ENCODE data around the gene DUSP15. TPM values are rescaled to one million over a fixed set of nuclear protein-coding genes. Genes with fewer than 3 reads are reported as not detected.

DUSP15 gene
- total and polyA plus RNA-seq, 4 donors, result 0.35 to 0.61 (median 0.42) TPM; not detected in 1

- no peaks in the 10 kb centered on the region for H3K36me3 ChIP-seq (ENCODE audit: control insufficient read depth in 4 of 4, insufficient read depth in 3 of 4, low read depth in 1 of 4, low read length in 3 of 4)
- no peak for TF ChIP-seq RXRA (IDR thresholded peaks at IDR 0.05)
- TF ChIP-seq, protein P1, sequence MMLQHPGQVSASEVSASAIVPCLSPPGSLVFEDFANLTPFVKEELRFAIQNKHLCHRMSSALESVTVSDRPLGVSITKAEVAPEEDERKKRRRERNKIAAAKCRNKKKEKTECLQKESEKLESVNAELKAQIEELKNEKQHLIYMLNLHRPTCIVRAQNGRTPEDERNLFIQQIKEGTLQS (IDR thresholded peaks at IDR 0.05), result no peak
- no peak overlapping the region for H3K27ac ChIP-seq (ENCODE audit: low read depth in 1 of 2, low read length in 2 of 2)
- DNase-seq (ENCODE audit: low spot score), result no peak
- 66% methylated on average over 7 of the region's 7 CpGs for WGBS
- no peaks in the 10 kb centered on the region for H3K9me3 ChIP-seq (ENCODE audit: control insufficient read depth in 4 of 4, low read length in 3 of 4)
- H3K27me3 ChIP-seq (ENCODE audit: control insufficient read depth in 4 of 4, insufficient read depth in 4 of 4, low read length in 3 of 4), result peaks cover 0 to 7% (median 3%) of the 10 kb centered on the region in 4 donors
- H3K4me1 ChIP-seq (ENCODE audit: control insufficient read depth in 4 of 4, insufficient read depth in 4 of 4, low read length in 3 of 4), result no peaks in the 10 kb centered on the region
- no peak overlapping the region for H3K9ac ChIP-seq (ENCODE audit: low read depth in 1 of 2, low read length in 2 of 2)
- H3K4me3 ChIP-seq (ENCODE audit: low read depth in 1 of 3, low read length in 3 of 3), result no peak overlapping the region
These were observed 16.8 kb downstream of the DUSP15 start for GRCh38 chr20:31853481-31853880.

DNA sequence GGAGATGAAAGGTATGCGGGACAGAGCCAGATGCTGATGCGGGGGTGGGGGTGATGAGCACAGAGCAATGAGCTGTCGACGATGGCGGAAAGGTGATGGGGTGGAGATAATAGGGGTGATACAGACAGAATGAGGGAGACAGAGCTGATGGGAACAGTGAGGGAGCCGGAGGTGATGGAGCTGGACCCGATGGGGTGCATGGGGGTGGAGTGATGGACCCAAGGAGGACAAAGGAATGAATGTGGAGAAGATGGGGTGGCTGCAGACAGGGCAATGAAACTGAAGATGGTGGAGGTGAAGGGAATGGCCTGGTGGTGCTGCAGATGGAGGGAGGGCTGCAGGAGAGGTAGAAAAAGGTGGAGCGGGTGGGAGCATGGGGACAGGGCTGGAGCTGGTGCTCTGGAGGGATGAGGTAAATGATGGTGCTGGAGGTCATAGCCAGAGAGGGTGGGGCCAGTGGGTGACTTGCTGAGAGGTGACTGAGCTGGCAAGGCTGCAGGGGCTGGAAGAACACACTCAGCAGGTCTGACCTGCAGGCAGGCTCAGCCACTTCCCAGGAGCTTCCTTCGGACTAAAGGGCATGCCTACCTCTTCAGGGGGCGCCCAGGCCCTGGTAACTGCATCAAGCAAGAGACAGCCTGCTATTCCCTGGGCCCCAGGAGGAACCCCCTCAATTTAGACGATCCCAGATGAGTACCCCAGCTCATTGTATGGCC lies 18.9 kb downstream of the DUSP15 start:
- Histone ChIP-seq H3K36me3 (ENCODE audit: control insufficient read depth in 4 of 4, insufficient read depth in 3 of 4, low read depth in 1 of 4, low read length in 3 of 4) (no peaks in the 10 kb centered on the region), H3K27me3 (ENCODE audit: control insufficient read depth in 4 of 4, insufficient read depth in 4 of 4, low read length in 3 of 4) (peaks cover 0 to 7% (median 3%) of the 10 kb centered on the region in 4 donors), H3K4me3 (ENCODE audit: low read depth in 1 of 3, low read length in 3 of 3) (no peak overlapping the region), H3K9me3 (ENCODE audit: control insufficient read depth in 4 of 4, low read length in 3 of 4) (no peaks in the 10 kb centered on the region), H3K9ac (ENCODE audit: low read depth in 1 of 2, low read length in 2 of 2) (no peak overlapping the region), H3K4me1 (ENCODE audit: control insufficient read depth in 4 of 4, insufficient read depth in 4 of 4, low read length in 3 of 4) (no peaks in the 10 kb centered on the region), H3K27ac (ENCODE audit: low read depth in 1 of 2, low read length in 2 of 2) (no peak overlapping the region)
- 55% methylated on average over 11 of the region's 11 CpGs for WGBS
- TF ChIP-seq MAX (IDR thresholded peaks at IDR 0.05) (no peak), REST (IDR thresholded peaks at IDR 0.05) (no peak), FOXA1 (IDR thresholded peaks at IDR 0.05) (no peak), CTCF (IDR thresholded peaks at IDR 0.05; ENCODE audit: low read depth, low read length, missing input control) (no peak), JUND (IDR thresholded peaks at IDR 0.05) (no peak), YY1 (IDR thresholded peaks at IDR 0.05) (no peak), NR2F2 (IDR thresholded peaks at IDR 0.05) (no peak), RXRA (IDR thresholded peaks at IDR 0.05) (no peak), RAD21 (IDR thresholded peaks at IDR 0.05) (no peak), HNF4A (conservative IDR thresholded peaks at IDR 0.05) (no peak), FOXA2 (IDR thresholded peaks at IDR 0.05) (no peak), ZBTB33 (IDR thresholded peaks at IDR 0.05) (no peak), TAF1 (conservative IDR thresholded peaks at IDR 0.05) (no peak)
- no peak for DNase-seq (ENCODE audit: low spot score)
